Measurements from ENCODE around the gene HOXC10.

DNA sequence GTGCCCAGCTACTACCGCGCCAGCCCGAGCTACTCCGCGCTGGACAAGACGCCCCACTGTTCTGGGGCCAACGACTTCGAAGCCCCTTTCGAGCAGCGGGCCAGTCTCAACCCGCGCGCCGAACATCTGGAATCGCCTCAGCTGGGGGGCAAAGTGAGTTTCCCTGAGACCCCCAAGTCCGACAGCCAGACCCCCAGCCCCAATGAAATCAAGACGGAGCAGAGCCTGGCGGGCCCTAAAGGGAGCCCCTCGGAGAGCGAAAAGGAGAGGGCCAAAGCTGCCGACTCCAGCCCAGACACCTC lies 697 bp downstream of the HOXC10 start:
- TF ChIP-seq POLR2A (IDR thresholded peaks at IDR 0.05), result no peak
- TF ChIP-seq, protein P1, sequence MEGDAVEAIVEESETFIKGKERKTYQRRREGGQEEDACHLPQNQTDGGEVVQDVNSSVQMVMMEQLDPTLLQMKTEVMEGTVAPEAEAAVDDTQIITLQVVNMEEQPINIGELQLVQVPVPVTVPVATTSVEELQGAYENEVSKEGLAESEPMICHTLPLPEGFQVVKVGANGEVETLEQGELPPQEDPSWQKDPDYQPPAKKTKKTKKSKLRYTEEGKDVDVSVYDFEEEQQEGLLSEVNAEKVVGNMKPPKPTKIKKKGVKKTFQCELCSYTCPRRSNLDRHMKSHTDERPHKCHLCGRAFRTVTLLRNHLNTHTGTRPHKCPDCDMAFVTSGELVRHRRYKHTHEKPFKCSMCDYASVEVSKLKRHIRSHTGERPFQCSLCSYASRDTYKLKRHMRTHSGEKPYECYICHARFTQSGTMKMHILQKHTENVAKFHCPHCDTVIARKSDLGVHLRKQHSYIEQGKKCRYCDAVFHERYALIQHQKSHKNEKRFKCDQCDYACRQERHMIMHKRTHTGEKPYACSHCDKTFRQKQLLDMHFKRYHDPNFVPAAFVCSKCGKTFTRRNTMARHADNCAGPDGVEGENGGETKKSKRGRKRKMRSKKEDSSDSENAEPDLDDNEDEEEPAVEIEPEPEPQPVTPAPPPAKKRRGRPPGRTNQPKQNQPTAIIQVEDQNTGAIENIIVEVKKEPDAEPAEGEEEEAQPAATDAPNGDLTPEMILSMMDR (IDR thresholded peaks at IDR 0.05), result no peak
